NCI-H526 treated with DMSO at 0.1 percent for 48 hours (cell line): ENCODE data around the gene CUL1.

Source experiments
- DNase-seq: peaks from one replicate; lab custom pipeline; 2025; lab: John Stamatoyannopoulos, UW

Gene CUL1

DNA sequence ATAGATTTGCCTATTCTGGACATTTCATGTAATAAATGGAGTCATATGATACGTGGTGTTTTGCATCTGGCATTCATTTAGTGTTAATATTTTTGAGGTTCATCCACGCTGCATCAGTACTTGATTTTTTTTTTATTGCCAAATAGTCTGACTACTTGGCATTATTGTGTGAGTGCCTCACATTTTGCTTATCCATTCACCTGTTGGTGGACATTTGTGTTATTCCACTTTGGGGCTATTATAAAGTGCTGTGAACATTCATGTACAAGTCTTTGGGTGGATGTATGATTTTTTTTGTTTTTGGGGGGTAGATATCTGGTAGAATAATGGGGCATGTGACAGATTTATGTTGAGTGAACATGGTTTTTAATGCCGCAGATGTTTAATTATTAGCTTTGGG is 19.7 kb downstream of the CUL1 start:
- peak; percentile 6 for DNase-seq

GRCh38 chr7:148719753-148720152 is 21.1 kb downstream of the CUL1 start:
- peak; percentile 14 for DNase-seq

GRCh38 chr7:148720472-148720871 is 21.8 kb downstream of the CUL1 start:
- DNase-seq = no peak

DNA sequence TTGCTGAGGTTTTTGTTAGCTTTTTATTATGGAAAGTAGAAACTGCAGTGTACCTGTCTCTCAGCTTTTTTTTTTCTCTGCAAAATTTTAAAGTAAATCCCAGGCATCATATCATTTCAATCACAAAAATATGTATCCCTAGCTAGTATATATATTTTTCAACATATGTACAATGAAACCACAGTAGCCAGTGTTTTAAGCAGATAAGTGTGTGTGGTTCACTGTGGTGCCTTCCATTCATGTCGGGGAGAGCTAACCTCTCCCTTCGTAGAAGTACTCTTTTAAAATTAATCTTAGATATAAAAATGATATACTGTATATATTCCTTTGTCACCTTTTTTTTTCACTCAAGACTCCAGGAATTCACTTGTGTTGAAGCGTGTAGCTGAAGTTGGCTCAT is 22.7 kb downstream of the CUL1 start:
- DNase-seq = no peak

- DNase-seq = no peak
These were observed 23.9 kb downstream of the CUL1 start for GRCh38 chr7:148722340-148723165.

GRCh38 chr7:148723166-148723559 is 24.5 kb downstream of the CUL1 start:
- no peak for DNase-seq

- no peak for DNase-seq
These were observed 25.1 kb downstream of the CUL1 start for GRCh38 chr7:148723846-148724245.

DNA sequence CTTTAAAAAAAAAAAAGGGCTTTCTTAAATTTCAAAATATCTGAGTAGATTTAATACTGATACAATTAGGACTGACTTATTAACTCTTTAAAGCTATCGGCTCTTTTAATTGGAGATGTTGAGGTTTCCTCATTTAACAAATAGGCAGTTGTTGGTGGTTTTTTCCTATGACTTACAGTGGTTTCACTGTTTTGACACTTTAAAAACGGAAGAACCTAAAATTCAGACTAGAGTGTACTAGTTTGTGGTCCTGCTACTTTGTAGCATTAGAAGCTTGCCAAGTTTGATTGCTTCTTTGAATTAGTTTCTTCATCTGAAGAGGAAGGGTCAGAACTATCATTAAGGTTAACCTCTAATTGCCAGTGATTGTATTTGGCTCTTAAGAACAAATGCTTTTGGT is 27.7 kb downstream of the CUL1 start:
- DNase-seq = no peak

DNA sequence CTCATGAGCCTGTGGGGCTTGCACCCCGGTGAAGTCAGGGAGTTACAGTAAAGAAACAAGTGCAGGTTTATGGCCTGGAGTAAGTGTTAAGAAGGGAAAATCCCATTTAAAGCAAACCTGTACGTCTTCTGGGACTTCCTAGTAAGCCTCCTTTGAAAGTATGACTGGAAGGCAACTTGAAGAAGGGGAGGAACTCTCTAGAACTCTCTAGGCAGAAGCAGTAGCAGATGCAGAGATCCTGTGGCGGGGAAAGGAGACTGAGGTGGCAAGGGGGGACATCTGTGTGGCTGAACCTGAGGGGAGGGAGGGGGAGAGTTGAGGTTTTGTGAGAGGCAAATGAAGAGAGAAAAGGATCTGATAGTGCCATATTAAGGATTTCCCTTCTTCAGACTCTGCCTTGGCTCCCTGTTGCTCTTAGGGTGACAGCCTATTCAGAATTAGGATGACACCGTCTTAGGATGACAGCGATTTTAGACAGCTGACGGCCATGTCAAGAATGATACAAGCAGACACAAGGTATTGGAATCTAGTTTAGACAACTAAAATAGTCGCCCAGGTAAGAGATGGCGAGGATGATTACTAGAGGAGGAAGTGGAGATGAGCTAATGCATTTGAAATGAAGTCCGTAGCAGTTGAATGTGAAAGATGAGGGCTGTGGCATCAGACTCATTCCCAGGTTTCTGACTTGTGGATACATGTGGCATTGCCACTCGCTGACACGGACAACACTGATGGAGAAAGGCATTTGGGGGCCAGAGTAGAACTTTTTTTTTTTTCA is 29.0 kb downstream of the CUL1 start:
- no peak for DNase-seq

DNA sequence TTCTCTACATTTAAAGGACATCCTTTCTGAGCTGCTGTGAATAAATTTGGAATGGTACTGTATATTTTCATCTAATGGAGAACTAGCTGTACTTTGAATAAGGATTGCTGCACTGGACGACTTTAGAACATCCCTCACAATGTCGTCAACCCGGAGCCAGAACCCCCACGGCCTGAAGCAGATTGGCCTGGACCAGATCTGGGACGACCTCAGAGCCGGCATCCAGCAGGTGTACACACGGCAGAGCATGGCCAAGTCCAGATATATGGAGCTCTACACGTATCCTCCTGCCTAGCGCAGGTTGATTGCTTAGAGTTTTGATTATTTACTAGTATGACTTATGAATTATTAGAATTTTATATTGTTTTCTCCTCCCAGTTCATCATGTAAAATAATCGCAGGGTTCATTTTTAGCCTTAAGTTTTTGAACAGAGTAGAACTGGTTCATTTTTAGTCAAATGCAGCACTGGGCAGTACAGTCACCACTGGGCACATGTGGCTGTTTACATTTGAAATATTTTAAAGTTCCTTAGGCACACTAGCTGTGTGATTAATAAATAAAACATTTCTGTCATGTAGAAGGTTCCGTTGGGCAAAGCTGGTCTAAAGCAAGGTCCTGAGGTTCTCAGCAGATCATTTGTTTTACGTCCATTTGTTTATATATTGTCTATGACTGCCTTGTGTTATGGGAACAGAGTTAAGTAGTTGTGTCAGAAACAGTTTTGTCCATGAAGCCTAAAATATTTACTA is 31.5 kb downstream of the CUL1 start:
- no peak for DNase-seq

- DNase-seq = no peak
These were observed 34.2 kb downstream of the CUL1 start for GRCh38 chr7:148732862-148733261.

DNA sequence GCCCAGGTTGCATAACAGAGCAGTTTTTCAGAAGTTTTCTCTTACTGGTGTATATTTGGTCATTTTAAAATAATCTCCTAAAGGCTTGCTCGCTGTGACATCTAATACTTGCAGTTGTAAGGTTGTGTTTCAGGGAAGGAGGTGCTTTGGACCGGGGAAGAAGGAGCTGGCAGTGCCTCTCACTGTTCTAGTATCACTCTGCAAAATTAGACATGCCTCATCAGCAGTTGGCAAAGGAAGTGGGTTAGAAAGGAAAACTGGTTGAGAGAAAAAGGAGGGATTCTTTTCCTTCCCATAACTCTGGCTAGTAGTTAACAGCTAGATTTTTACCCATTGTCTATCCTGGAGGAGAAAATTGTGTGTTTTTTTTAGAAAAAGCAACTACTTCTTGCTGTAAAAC is 34.8 kb downstream of the CUL1 start:
- DNase-seq = no peak

- no peak for DNase-seq
These were observed 36.4 kb downstream of the CUL1 start for GRCh38 chr7:148735141-148735540.

- no peak for DNase-seq
These were observed 37.3 kb downstream of the CUL1 start for GRCh38 chr7:148735967-148736366.

DNA sequence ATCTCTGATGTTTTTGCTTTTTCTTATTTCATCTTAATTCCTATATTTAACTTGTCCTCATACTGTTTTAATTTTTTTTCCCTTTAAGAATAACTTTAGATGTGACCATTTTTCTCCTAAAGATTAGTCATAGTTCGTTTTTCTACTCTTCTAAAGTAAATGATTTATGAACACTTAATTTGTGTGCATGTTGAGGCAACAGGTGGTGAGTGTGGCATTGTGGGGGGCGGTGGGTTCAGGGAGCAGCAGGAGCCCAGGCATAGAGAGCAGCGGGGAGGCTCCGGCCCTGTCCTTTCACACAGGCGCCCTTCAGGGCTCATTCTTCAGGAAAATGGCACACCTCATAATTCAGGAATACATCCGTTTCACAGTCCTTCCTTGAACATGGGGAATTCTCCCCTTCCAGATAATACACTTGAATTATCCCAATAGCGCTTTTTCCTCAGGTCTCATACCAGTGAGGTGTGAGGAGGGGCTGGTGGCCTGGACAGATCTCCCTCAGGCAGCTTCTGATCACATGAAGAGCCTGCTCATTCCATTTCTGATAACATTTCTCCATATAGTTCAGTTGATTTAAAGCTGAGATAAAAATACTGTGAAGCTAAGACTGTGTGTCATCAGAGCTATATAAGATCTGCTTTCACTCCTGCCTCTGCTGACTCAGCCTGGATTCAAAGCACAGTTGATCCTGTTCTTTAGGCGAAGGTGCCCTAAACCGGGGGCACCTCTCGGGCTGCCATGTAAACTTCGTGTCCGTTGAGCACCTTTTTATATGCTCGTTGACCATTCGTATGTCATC is 40.2 kb downstream of the CUL1 start:
- DNase-seq = no peak

GRCh38 chr7:148746135-148746534 is 47.4 kb downstream of the CUL1 start:
- no peak for DNase-seq

GRCh38 chr7:148747274-148747673 is 48.6 kb downstream of the CUL1 start:
- DNase-seq = no peak

DNA sequence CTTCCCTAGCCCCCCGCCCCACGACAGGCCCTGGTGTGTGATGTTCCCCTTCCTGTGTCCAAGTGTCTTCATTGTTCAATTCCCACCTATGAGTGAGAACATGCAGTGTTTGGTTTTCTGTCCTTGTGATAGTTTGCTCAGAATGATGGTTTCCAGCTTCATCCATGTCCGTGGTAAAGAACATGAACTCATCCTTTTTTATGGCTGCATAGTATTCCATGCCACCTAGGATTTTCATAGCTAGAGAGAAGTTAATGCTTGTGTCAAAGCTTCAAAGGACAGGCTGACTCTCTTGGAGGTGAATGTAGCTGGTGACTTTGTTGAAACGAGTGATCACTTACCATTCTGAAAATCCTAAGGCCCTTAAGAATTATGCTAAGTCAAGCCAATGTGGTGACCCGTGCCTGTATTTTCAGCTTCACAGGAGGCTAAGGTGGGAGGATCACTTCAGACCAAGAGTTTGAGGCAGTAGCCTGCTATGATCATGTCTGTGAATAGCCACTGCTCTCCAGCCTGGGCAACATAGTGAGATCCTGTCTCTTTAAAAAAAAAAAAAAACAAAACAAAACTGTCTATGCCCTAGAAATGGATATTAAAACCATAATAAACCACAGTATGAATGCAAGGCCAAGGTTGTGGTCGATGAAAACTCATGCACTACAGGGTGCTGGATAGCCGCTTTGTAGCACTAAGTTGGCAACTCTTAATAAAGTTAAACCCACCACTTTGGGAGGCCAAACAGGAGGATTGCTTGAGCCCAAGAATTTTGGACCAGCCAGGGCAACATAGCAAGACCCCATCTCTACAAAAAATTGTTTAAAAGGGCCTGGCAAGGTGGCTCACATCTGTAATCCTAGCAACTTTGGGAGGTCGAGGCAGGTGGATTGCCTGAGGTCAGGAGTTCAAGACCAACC is 52.0 kb downstream of the CUL1 start:
- DNase-seq = no peak

DNA sequence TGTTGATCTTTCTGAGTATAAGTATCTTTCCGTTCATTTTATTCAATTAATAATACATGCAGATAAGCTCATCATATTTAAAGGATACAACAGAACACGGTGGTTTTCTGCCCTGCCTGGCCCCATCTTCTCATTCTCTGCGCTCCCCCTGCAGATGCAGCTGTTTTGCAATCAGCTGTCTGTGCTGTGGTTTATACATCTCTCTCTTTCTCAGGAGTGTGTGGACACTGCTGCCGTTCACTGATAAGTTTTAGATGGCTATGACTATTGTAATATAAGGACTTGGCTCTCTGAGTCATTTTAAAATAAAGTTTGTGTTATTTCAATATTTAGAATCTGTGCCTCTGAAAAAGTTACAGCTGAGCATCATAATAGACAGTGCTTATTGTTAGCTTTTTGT is 54.5 kb downstream of the CUL1 start:
- DNase-seq = no peak

GRCh38 chr7:148754912-148755311 is 56.2 kb downstream of the CUL1 start:
- no peak for DNase-seq
